A673 (cell line): Measurements from ENCODE around the gene ODF2L. TPM values are rescaled to one million over a fixed set of nuclear protein-coding genes. Genes with fewer than 3 reads are reported as not detected.
A peak's percentile ranks its signal among the peaks of the same experiment; 100 is the strongest.

Experiments
- BruUV-seq: library from RNA; stranded (reverse); fragments of 400-500 nt; replicated peaks from 2 replicates; lab custom pipeline; 2021; lab: Mats Ljungman, UMichigan
- CTCF ChIA-PET: fragments of 300-600 bp; sonication (Branson Sonifier 250); formaldehyde crosslinking; loops from one replicate; lab custom pipeline; 2022; ENCODE audit warnings: antibody characterized with exemption; lab: Charles Lee
- POLR2A ChIA-PET: fragments of 300-600 bp; sonication (Branson Sonifier 250); formaldehyde crosslinking; loops from one replicate; lab custom pipeline; 2022; ENCODE audit warnings: antibody characterized with exemption; ENCODE audit not compliant: low non-redundant PET; lab: Charles Lee
- DNase-seq: peaks from one replicate; pipeline ENCODE4 v3.0.0-alpha.2; 2015; ENCODE audit warnings: low spot score
- H3K27ac ChIP-seq: fragments of 200-600 bp; sonication (generic); 2 replicates; pipeline ENCODE4 v1.5.1; 2016; ENCODE audit warnings: mixed run types, low read depth, mild to moderate bottlenecking, mixed read lengths, antibody characterized with exemption, low read length; ENCODE audit not compliant: poor library complexity, severe bottlenecking
- H3K27me3 ChIP-seq: fragments of 200-600 bp; sonication (generic); replicated peaks from 2 replicates; pipeline ENCODE4 v1.6.1; 2017; ENCODE audit warnings: mixed run types, low read depth, mild to moderate bottlenecking, mixed read lengths, antibody characterized with exemption, low read length; ENCODE audit not compliant: insufficient read depth, poor library complexity
- H3K36me3 ChIP-seq: fragments of 200-600 bp; sonication (generic); 2 replicates; pipeline ENCODE4 v1.6.1; 2016; ENCODE audit warnings: mixed run types, mild to moderate bottlenecking, mixed read lengths, antibody characterized with exemption, low read length; ENCODE audit not compliant: insufficient read depth, poor library complexity, severe bottlenecking
- H3K4me1 ChIP-seq: fragments of 200-600 bp; sonication (generic); 2 replicates; pipeline ENCODE4 v1.6.1; 2017; ENCODE audit warnings: mixed run types, mild to moderate bottlenecking, mixed read lengths, antibody characterized with exemption, low read length; ENCODE audit not compliant: insufficient read depth, poor library complexity, severe bottlenecking
- H3K4me3 ChIP-seq: fragments of 200-600 bp; sonication (generic); 2 replicates; pipeline ENCODE4 v1.5.1; 2016; ENCODE audit warnings: low read depth, mixed run types, mild to moderate bottlenecking, mixed read lengths, low read length; ENCODE audit not compliant: poor library complexity, severe bottlenecking
- H3K9me3 ChIP-seq: fragments of 200-600 bp; sonication (generic); 2 replicates; pipeline ENCODE4 v1.6.1; 2016; ENCODE audit warnings: mixed run types, low read depth, mild to moderate bottlenecking, mixed read lengths, antibody characterized with exemption, low read length; ENCODE audit not compliant: poor library complexity, severe bottlenecking
- EZH2 ChIP-seq: fragments of 200-600 bp; sonication (generic); IDR thresholded peaks from 2 replicates; pipeline ENCODE4 v1.6.1; 2017; ENCODE audit warnings: borderline replicate concordance, low read depth, mild to moderate bottlenecking, mixed read lengths, antibody characterized with exemption, low read length; ENCODE audit not compliant: poor library complexity, severe bottlenecking
- intact Hi-C: fragments of 100-400 bp; cut with micrococcal nuclease; formaldehyde crosslinking; loops from one replicate; pipeline ENCODE4 v1.10.0; 2022; ENCODE audit not compliant: unreplicated experiment
- total RNA-seq: library from RNA; stranded (reverse); gene quantifications from 2 replicates; pipeline ENCODE4 v1.2.3, GENCODE V29; 2021
- TF ChIP-seq, protein P1 (sequence below): fragments of 300-800, 200-600 bp; sonication (generic); conservative IDR thresholded peaks from 2 replicates; pipeline ENCODE4 v1.5.1; 2017; ENCODE audit warnings: low read depth, mild to moderate bottlenecking, antibody characterized with exemption, low read length, moderate library complexity, mixed read lengths

The ODF2L gene
- total RNA-seq, 1 experiment from 2014 or later: 38.9 TPM

DNA sequence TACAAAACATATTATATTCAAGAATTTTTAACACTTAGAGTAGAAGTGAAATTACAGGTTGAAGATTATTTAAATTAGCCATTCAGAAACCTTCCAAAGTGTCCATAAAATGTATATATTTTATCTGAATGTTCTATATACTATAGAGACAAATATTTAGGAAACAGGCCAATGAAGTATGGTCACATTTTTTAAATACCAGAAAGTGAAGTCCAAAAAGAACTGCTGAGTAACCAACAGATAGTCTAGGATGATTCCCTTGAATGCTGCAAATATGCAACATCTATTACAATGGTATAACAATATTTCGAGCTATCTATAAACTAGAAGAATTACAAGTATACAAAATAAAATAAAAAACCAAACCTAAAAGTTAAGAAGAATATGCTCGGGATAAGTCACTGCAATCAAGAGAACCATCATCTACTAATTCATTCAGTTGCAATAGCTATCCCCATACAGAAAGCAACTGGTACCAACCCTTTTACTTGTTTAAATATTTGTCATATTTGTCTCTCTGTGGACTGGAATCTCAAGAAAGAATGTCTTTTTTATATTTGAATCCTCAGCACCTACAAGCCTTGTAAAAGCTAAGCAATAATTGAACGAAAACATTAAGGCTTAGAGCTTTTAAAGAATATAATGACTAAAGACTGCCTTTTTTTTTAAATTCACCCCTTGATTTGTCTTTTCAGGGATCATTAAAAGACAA lies 8.1 kb downstream of the ODF2L start:
- ChIA-PET CTCF (no interaction called here), POLR2A (no interaction called here)
- intact Hi-C loops: loop anchor here (10.0 kb wide), 1 partner anchor 317 kb away; the partner anchor contains the start of gene SH3GLB1
- no peak for TF ChIP-seq EZH2
- TF ChIP-seq, protein P1, sequence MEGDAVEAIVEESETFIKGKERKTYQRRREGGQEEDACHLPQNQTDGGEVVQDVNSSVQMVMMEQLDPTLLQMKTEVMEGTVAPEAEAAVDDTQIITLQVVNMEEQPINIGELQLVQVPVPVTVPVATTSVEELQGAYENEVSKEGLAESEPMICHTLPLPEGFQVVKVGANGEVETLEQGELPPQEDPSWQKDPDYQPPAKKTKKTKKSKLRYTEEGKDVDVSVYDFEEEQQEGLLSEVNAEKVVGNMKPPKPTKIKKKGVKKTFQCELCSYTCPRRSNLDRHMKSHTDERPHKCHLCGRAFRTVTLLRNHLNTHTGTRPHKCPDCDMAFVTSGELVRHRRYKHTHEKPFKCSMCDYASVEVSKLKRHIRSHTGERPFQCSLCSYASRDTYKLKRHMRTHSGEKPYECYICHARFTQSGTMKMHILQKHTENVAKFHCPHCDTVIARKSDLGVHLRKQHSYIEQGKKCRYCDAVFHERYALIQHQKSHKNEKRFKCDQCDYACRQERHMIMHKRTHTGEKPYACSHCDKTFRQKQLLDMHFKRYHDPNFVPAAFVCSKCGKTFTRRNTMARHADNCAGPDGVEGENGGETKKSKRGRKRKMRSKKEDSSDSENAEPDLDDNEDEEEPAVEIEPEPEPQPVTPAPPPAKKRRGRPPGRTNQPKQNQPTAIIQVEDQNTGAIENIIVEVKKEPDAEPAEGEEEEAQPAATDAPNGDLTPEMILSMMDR: no peak
- Histone ChIP-seq H3K27ac (no peak overlapping the region), H3K4me3 (no peak overlapping the region), H3K9me3 (no peaks in the 10 kb centered on the region), H3K36me3 (no peaks in the 10 kb centered on the region), H3K27me3 (no peaks in the 10 kb centered on the region), H3K4me1 (no peaks in the 10 kb centered on the region)
- DNase-seq: no peak
- BruUV-seq: no TSS peak

DNA sequence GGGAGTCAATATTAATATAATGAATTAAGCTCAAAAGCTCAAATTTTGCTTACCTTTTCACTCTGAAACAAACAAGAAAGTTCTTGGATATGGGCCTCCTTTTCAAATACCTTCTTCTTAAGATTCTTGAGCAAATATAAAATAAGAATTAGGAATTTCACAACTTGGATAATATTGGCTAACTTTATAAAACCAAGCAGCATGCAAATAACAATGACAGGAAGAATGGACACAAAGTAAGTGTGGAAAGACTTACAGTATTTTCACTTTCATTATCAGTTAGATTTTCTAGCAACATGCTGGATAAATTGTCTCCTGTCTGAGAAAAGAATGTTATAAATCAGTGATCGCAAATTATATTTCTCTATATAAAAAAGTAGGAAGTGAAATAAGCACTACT lies 13.2 kb downstream of the ODF2L start:
- H3K27ac ChIP-seq: no peak overlapping the region
- TF ChIP-seq, protein P1: no peak
- TF ChIP-seq EZH2: no peak
- H3K36me3 ChIP-seq: peaks cover 4% of the 10 kb centered on the region
- DNase-seq: peak; percentile 2
- ChIA-PET POLR2A (interaction anchor here (0.7 kb wide), 1 partner anchor 119 kb away, joined by 3 read pairs; no protein-coding TSS in a partner anchor), CTCF (no interaction called here)
- H3K9me3 ChIP-seq: no peaks in the 10 kb centered on the region
- BruUV-seq: no TSS peak
- no peak overlapping the region for H3K4me3 ChIP-seq
- no peaks in the 10 kb centered on the region for H3K27me3 ChIP-seq
- intact Hi-C loops: loop anchor here (5.0 to 10.0 kb wide), 2 partner anchors 322 to 359 kb away; partner anchors contain the start of gene SH3GLB1
- H3K4me1 ChIP-seq: no peaks in the 10 kb centered on the region

DNA sequence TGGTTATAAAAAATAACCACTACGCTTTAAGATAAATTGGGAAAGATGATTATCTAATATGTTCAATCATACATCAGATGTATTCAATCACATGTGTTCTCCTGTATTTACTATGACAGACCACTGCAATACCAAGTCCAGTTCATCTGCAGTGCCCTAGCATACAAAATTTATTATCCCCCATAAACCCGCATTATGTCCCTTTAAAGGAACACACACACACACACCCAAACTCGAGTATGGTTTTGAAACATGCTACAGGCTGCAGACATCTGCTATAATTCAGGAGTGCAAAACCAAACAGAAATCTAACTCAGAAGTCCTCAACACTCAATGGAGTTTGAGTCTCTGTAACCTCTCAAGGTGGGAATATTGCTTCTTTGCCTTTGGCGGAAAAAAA lies 14.9 kb downstream of the ODF2L start:
- intact Hi-C loops: loop anchor here (2.0 to 10.0 kb wide), 3 partner anchors 128 to 361 kb away; partner anchors contain the start of gene SH3GLB1
- POLR2A ChIA-PET: no interaction called here
- no peak for DNase-seq
- H3K27ac ChIP-seq: no peak overlapping the region
- no peaks in the 10 kb centered on the region for H3K27me3 ChIP-seq
- BruUV-seq: no TSS peak
- CTCF ChIA-PET: no interaction called here
- TF ChIP-seq EZH2: no peak
- TF ChIP-seq, protein P1: no peak
- H3K9me3 ChIP-seq: peaks cover 16% of the 10 kb centered on the region
- peaks cover 4% of the 10 kb centered on the region for H3K36me3 ChIP-seq
- H3K4me3 ChIP-seq: no peak overlapping the region
- no peaks in the 10 kb centered on the region for H3K4me1 ChIP-seq
